ENCODE results near the gene CYREN. TPM values are rescaled to one million over a fixed set of nuclear protein-coding genes. Genes with fewer than 3 reads are reported as not detected.

The CYREN gene
- total and polyA plus RNA-seq, 4 donors: 22.4 to 50.2 (median 39.7) TPM

DNA sequence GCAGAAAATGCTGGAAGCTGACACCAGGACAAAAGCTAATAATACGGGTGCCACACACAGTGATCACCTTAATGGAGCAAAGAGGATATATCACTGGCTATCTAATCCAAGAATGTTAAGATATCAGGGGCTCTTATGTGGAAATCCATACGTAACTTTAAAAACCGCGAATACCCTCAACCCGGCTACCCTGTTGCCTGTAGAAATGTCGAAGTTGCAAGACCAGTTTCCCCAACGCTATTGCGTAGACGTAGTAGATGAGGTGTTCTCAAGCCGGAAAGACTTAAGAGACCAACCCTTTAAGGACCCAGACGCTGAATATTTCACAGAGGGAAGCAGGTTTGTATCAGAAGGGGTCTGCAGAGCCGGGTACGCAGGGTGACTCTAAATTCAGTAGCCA, 7.9 kb upstream of the CYREN start:
- WGBS, 2 donors: 72 to 86% methylated on average over 13 of the region's 13 CpGs
- peaks cover 8 to 24% (median 18%) of the 10 kb centered on the region in 4 donors for H3K36me3 ChIP-seq (ENCODE audit: control insufficient read depth in 4 of 4, insufficient read depth in 4 of 4, low read length in 4 of 4)
- ATAC-seq (ENCODE audit: insufficient read depth, low FRiP score): no peak
- no peak for TF ChIP-seq CTCF (IDR thresholded peaks at IDR 0.05; ENCODE audit: control extremely low read depth, extremely low read depth)
- no peaks in the 10 kb centered on the region for H3K27me3 ChIP-seq (ENCODE audit: control insufficient read depth in 3 of 3, insufficient read depth in 3 of 3, low read length in 2 of 3)
- peak overlapping the region in 1 of 2 donors; percentile 56 for H3K27ac ChIP-seq (ENCODE audit: low read depth in 1 of 2, low read length in 1 of 2)
- no peak overlapping the region for H3K9ac ChIP-seq (ENCODE audit: insufficient read depth in 1 of 2, low read length in 2 of 2)
- DNase-seq: peak; percentile 46 to 73 (median 52)
- peaks cover 6 to 19% (median 12%) of the 10 kb centered on the region in 4 donors for H3K9me3 ChIP-seq (ENCODE audit: control insufficient read depth in 4 of 4, insufficient read depth in 3 of 4, low read length in 3 of 4)
- no peak overlapping the region for H3K4me3 ChIP-seq
- no peaks in the 10 kb centered on the region for H3K4me1 ChIP-seq (ENCODE audit: control insufficient read depth in 5 of 5, insufficient read depth in 5 of 5, low read length in 5 of 5)

DNA sequence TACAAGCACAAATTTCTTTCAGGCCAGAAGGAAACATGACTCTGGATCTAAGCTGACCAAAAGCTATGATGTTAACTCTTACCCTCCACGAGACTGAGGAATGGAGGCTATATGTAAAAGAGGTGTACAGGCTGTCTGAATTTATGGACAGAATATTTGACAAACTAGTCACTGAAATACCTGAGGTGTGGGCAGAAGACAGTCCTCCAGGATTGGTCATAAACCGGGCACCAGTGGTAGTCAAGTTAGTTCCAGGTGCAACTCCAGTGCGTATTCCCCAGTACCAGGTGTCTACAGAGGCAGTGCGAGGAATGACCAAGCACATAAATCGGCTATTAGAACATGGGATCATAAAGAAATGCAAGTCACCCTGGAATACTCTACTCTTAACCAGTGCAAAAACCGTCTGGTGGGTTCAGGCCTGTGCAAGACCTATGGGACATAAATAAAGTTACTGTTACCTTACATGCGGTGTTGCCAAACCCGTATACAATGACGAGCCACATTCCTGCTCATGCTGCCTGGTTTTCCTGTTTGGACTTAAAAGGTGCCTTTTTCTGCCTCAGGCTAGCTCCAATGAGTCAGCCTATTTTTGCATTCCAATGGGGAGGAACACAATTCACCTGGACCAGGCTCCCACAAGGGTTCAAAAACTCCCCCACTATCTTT, 6.7 kb upstream of the CYREN start:
- no peak overlapping the region for H3K27ac ChIP-seq (ENCODE audit: low read depth in 1 of 2, low read length in 1 of 2)

DNA sequence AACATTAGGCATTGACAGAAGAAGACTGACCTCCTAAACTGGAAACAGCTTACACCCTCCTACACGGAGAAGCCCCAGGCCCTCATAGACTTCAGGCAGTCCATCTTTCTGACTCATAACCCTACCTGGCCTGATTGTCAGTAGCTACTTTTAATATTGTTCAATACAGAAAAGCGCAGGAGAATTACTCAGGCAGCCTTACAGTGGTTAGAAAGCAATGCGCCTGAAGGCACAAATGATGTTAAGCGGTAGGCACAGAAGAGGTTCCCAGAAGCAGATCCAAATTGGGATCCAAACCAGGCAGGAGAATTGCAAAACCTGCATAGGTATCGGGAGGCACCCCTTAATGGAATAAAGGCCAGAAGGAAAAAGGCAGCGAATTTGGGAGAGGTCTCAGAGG, 5.4 kb upstream of the CYREN start:
- TF ChIP-seq CTCF (IDR thresholded peaks at IDR 0.05; ENCODE audit: control extremely low read depth, extremely low read depth): no peak
- DNase-seq (no peak), ATAC-seq (ENCODE audit: insufficient read depth, low FRiP score) (no peak)
- Histone ChIP-seq H3K4me1 (ENCODE audit: control insufficient read depth in 5 of 5, insufficient read depth in 5 of 5, low read length in 5 of 5) (peaks cover 0 to 5% (median 0%) of the 10 kb centered on the region in 5 donors), H3K4me3 (no peak overlapping the region), H3K27me3 (ENCODE audit: control insufficient read depth in 3 of 3, insufficient read depth in 3 of 3, low read length in 2 of 3) (no peaks in the 10 kb centered on the region), H3K9ac (ENCODE audit: insufficient read depth in 1 of 2, low read length in 2 of 2) (no peak overlapping the region), H3K27ac (ENCODE audit: low read depth in 1 of 2, low read length in 1 of 2) (no peak overlapping the region), H3K36me3 (ENCODE audit: control insufficient read depth in 4 of 4, insufficient read depth in 4 of 4, low read length in 4 of 4) (peaks cover 3 to 16% (median 8%) of the 10 kb centered on the region in 4 donors), H3K9me3 (ENCODE audit: control insufficient read depth in 4 of 4, insufficient read depth in 3 of 4, low read length in 3 of 4) (peaks cover 1 to 8% (median 3%) of the 10 kb centered on the region in 4 donors)
- WGBS, 2 donors: 95 to 97% methylated on average over 6 of the region's 6 CpGs

More for the DNA sequence above, 6.7 kb upstream of the CYREN start:
- Histone ChIP-seq H3K27me3 (ENCODE audit: control insufficient read depth in 3 of 3, insufficient read depth in 3 of 3, low read length in 2 of 3) (no peaks in the 10 kb centered on the region), H3K9ac (ENCODE audit: insufficient read depth in 1 of 2, low read length in 2 of 2) (no peak overlapping the region), H3K9me3 (ENCODE audit: control insufficient read depth in 4 of 4, insufficient read depth in 3 of 4, low read length in 3 of 4) (peaks cover 6 to 16% (median 10%) of the 10 kb centered on the region in 4 donors), H3K4me3 (no peak overlapping the region), H3K36me3 (ENCODE audit: control insufficient read depth in 4 of 4, insufficient read depth in 4 of 4, low read length in 4 of 4) (peaks cover 7 to 19% (median 13%) of the 10 kb centered on the region in 4 donors), H3K4me1 (ENCODE audit: control insufficient read depth in 5 of 5, insufficient read depth in 5 of 5, low read length in 5 of 5) (no peaks in the 10 kb centered on the region)
- no peak for DNase-seq
- 95 to 96% methylated on average over 9 of the region's 9 CpGs for WGBS, 2 donors
- ATAC-seq (ENCODE audit: insufficient read depth, low FRiP score): no peak
- no peak for TF ChIP-seq CTCF (IDR thresholded peaks at IDR 0.05; ENCODE audit: control extremely low read depth, extremely low read depth)

All from lung (tissue), 12 donors.